Pons (tissue), 1 donor: ENCODE results near the gene RRAS.
"Not testable (repeated sequence)": the region's sequence is repeated elsewhere in the genome, so short reads cannot be mapped to it uniquely, and the experiment has no call there.

ENCODE experiments used
- DNase-seq: peaks from one replicate; pipeline ENCODE4 v3.0.0-alpha.2; 2016; ENCODE audit warnings: low spot score

The RRAS gene

GRCh38 chr19:49654581-49654980, 14.6 kb upstream of the RRAS start:
- DNase-seq: no peak

- DNase-seq: no peak
Measured at GRCh38 chr19:49653466-49653806, 13.5 kb upstream of the RRAS start.

GRCh38 chr19:49652551-49653465, 12.9 kb upstream of the RRAS start:
- no peak for DNase-seq

- DNase-seq: no peak
Measured at GRCh38 chr19:49651820-49652550, 12.0 kb upstream of the RRAS start.

- DNase-seq: no peak
Measured at GRCh38 chr19:49651029-49651819, 11.3 kb upstream of the RRAS start.

GRCh38 chr19:49646586-49646985, 6.6 kb upstream of the RRAS start:
- no peak for DNase-seq

- DNase-seq: no peak
Measured at GRCh38 chr19:49645995-49646394, 6.1 kb upstream of the RRAS start.

- DNase-seq: no peak
Measured at GRCh38 chr19:49645592-49645991, 5.6 kb upstream of the RRAS start.

- DNase-seq: no peak
Measured at GRCh38 chr19:49643466-49643865, 3.5 kb upstream of the RRAS start.

GRCh38 chr19:49642492-49643035, 2.6 kb upstream of the RRAS start:
- peak; percentile 20 for DNase-seq

GRCh38 chr19:49641688-49642491, 1.9 kb upstream of the RRAS start, which contains the start of gene SCAF1:
TSS of gene SCAF1 (plus strand) at chr19:49642209. CDS start at chr19:49645027, 2,818 bp downstream.
- DNase-seq: peak; percentile 99

GRCh38 chr19:49639401-49640112, 386 bp downstream of the RRAS start:
- DNase-seq: peak; percentile 20

- no peak for DNase-seq
Measured at GRCh38 chr19:49637821-49638738, 1.9 kb downstream of the RRAS start.

- no peak for DNase-seq
Measured at GRCh38 chr19:49636233-49636932, 3.6 kb downstream of the RRAS start.

GRCh38 chr19:49635530-49636232, 4.3 kb downstream of the RRAS start:
- DNase-seq: no peak

- not testable (repeated sequence) for DNase-seq
Measured at GRCh38 chr19:49633273-49633672, 6.7 kb downstream of the RRAS start.

- DNase-seq: no peak
Measured at GRCh38 chr19:49632576-49632975, 7.4 kb downstream of the RRAS start.

GRCh38 chr19:49631610-49632192, 8.2 kb downstream of the RRAS start:
- DNase-seq: no peak
